DMS153 treated with DMSO at 0.1 percent for 48 hours (cell line): ENCODE measurements around the gene MRNIP.
"Not testable (repeated sequence)": the region's sequence is repeated elsewhere in the genome, so short reads cannot be mapped to it uniquely, and the experiment has no call there.

Source experiments
- DNase-seq: peaks from one replicate; lab custom pipeline; 2025; ENCODE audit not compliant: unreplicated experiment; lab: John Stamatoyannopoulos, UW

The MRNIP gene

GRCh38 chr5:179794575-179794974 is 64.0 kb downstream of the MRNIP start:
- no peak for DNase-seq

GRCh38 chr5:179794171-179794570 is 64.4 kb downstream of the MRNIP start:
- DNase-seq, result no peak

GRCh38 chr5:179793468-179794139 is 65.0 kb downstream of the MRNIP start, which contains the start of gene LTC4S:
Gene LTC4S (plus strand): TSS chr5:179793986. CDS start chr5:179794081, 95 bp downstream.
- no peak for DNase-seq

GRCh38 chr5:179792612-179793467 is 65.8 kb downstream of the MRNIP start:
- no peak for DNase-seq

- DNase-seq, result no peak
Measured at GRCh38 chr5:179791881-179792611, 66.6 kb downstream of the MRNIP start.

- DNase-seq, result not testable (repeated sequence)
Measured at GRCh38 chr5:179789278-179789677, 69.3 kb downstream of the MRNIP start.

- DNase-seq, result no peak
Measured at GRCh38 chr5:179788193-179788854, 70.3 kb downstream of the MRNIP start.
